VCaP (cell line): ENCODE results near the gene MRPS18A.

Source experiments
- H3K27ac ChIP-seq: fragments of 450-650 bp; 2 replicates; pipeline ENCODE4 v1.5.1; 2017
- TF ChIP-seq, protein P1 (sequence below): fragments of 450-650 bp; conservative IDR thresholded peaks from 2 replicates; pipeline ENCODE4 v1.5.1; 2017; ENCODE audit warnings: mild to moderate bottlenecking, moderate library complexity

The MRPS18A gene

DNA sequence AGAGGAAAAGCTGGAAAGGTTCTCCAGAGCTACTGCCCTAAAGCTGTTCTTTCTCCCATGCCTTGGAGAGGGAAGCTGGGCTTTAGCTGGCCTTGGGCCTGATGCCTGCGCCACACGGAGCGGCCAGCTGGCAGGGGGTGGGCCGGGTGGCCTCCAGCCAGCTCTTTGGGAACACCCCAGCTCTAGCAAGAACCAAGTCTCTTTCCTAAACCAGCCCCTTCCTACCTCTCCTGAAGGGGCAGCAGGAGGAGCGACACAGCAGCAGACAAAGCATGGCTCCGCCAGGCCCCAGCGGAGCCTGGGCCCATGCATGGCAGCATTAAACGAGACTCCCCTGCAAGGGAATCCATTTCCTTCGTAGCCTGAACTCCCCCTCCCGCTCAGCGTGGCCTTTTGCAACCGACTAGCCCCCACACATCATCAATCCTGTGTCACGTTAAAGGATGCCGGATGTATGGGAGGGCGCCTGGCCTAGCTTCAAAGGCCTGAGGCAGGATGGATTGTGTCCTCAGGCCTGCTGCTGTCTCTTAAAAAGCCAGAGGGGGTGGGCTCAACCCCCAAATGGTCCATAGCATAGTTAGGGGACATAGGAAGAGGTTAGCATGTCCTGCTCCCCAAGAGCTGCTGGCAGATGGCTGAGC is 14.0 kb downstream of the MRPS18A start:
- no peak overlapping the region for H3K27ac ChIP-seq
- TF ChIP-seq, protein P1, sequence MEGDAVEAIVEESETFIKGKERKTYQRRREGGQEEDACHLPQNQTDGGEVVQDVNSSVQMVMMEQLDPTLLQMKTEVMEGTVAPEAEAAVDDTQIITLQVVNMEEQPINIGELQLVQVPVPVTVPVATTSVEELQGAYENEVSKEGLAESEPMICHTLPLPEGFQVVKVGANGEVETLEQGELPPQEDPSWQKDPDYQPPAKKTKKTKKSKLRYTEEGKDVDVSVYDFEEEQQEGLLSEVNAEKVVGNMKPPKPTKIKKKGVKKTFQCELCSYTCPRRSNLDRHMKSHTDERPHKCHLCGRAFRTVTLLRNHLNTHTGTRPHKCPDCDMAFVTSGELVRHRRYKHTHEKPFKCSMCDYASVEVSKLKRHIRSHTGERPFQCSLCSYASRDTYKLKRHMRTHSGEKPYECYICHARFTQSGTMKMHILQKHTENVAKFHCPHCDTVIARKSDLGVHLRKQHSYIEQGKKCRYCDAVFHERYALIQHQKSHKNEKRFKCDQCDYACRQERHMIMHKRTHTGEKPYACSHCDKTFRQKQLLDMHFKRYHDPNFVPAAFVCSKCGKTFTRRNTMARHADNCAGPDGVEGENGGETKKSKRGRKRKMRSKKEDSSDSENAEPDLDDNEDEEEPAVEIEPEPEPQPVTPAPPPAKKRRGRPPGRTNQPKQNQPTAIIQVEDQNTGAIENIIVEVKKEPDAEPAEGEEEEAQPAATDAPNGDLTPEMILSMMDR: no peak

DNA sequence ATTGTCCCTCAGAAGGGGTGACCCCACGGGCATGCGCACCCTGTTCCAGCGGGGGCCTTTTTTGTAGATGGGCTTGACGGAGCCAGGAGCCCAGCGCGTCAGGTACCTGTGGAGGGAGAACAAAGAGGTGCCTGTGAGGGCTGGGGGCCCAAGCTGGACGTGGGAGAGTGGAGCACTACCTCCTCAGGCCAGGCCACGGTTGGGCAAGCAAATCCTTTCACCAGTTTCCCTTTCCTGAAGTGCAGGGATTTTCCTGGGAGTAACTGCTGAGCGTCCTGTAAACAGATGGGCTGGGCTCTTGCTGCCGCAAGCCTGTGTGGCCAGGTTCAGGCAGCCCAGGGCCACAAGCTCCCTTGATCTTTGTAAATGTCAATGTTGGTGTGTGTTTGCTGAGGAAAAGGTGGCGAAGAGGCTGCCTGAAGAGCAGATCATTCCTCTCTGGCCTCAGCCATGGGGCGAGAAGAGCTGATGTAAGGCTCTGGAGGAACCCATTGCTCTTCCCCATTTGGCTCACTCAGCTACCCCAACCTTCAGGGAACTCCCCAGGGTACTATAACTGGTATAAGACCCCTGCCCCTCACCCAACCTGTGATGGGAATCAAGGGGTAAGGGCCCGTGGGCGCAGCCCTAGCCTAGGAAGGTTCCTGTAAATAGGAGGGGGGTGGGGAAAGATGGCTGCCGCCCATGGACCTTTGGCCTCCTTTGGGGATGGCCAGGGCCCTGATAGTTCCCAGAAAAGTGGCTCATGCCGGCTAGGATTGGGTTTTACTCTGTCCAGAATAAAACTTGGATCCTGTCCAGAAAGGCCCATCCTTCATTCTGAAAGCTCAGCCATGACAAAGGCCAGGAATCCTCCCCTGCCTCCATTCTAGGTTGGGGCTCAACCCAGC is 15.5 kb downstream of the MRPS18A start:
- TF ChIP-seq, protein P1: no peak
- no peak overlapping the region for H3K27ac ChIP-seq

DNA sequence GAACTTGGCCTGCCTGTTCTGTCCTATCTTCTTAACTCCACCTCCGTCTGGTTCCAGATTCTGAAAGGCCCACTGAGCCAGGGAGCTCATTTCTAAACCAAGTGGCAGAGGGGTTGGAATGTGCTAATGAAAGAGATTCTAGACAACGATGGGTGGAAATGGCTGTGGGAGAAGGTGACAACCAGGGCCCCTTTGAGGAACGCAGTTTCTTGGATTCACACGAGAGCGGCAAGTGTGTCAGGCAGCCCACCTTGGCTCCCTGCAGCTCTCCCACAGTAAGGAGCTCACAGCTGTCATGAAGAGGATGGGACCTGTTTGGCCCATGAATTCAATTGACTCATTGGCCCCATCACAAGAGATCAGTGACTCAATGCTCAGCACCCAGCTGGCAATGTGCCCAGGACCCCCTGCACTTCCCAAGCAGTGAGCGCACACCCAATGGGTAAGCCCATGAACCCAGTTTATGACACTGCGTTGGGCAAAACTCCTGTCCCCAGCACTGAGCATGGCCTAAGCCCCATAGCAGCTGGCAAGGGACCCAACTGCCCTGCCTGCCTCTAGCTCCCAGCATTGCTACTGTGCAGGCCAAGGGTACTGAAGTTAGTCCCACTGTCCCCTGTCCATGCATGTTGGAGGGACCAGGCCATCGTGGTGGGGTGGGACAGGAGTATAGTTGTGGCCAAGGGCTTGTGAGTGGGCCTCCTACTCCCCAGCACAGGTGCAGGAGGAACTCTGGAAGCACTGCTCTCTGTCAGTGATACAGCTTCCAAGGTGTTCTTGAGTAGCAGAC is 16.4 kb downstream of the MRPS18A start:
- H3K27ac ChIP-seq: no peak overlapping the region

DNA sequence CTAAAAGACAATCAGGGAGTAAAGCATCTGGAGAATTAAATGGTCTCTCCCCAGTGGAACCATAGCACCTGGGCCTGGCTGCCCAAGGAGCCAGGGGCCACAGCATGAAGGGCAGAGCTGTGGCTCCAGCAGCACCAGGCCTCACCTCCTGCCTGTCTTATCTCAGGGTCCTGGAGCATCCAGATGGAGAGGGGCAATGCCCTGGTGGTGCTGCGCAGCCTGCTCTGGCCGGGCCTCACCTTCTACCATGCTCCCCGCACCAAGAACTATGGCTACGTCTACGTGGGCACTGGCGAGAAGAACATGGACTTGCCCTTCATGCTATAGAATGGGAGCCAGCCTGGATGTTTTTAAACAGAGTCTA is 17.0 kb downstream of the MRPS18A start:
- no peak overlapping the region for H3K27ac ChIP-seq
- TF ChIP-seq, protein P1: no peak

More for the DNA sequence above, 16.4 kb downstream of the MRPS18A start:
- TF ChIP-seq, protein P1: no peak

DNA sequence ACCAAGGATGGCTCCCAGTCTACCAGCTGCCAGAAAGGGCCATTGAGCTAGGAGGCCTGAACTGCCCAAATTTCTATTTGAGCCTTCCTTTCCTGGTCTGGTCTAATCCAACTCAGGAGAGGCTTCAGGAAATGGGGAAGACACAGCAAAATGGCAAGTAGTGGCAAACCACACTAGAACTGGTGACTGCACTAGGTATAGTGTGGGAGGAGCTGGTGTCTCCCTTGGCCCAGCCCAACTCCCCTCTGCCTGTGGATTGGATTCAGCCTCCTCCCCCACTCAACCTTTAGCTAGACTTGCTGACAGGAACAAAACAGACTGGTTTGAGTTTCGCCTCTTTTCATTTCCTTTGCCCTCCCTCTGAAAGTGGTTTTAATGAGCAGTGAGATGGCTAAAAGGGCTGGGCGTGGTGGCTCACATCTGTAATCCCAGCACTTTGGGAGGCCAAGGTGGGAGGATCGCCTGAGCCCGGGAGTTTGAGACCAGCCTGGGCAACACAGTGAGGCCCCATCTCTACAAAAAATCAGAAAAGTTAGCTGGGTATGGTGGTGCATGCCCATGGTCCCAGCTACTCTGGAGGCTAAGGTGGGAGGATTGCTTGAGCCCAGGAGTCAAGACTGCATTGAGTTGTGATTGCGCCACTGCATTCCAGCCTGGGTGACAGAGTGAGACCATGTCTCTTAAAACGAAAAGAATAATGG is 17.5 kb downstream of the MRPS18A start:
- H3K27ac ChIP-seq: no peak overlapping the region; the same call in 1 of the 2 replicates
- TF ChIP-seq, protein P1: no peak

DNA sequence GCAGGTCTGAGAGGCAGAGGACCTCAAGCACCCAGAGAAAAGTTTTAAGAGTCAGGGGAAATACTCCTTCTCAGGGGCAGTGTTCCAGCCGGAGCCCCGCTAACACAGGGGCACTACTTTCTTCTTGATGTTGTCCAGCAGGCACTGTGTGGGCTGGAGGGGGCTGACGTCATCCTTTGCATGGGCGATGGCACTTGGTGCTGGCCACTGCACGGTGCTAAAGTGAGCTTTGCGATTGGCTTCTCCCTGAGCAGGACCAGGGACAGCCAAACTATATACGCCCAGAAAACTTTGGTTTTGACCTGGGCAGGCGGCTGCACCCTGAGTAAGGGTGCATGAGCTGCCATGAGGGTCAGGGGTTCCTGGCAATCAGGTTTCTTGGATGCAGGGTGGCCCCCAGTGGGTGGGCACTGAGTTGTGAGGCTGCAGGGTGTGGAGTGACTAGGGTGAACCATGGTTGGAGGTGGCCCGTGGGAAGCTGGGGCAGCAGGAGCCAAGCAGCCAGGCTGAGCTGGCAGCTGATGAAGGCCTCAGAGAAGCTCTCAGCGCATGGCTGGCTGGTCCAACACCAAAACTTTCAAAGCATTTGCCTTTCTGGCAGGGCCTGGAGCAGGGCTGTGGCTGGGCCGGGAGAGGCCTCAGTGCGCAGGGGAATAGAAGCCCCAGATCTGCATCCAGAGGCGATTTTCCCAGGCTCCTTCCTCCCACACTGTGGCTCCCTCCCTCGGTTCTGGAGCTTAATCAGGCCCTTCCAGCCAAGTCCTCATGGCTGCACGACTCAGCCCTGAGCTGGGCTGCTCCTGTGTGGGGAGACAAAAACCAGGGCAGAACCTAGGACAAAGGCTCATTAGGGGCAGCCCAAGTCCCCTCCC is 18.3 kb downstream of the MRPS18A start:
- peak overlapping the region; percentile 67 for H3K27ac ChIP-seq
- TF ChIP-seq, protein P1: no peak
